Measurements from ENCODE around the gene URB2. TPM values are rescaled to one million over a fixed set of nuclear protein-coding genes. Genes with fewer than 3 reads are reported as not detected.

Gene URB2
- total RNA-seq, 4 donors from 2014 or later: 8.5 to 60.2 (median 17.1) TPM

DNA sequence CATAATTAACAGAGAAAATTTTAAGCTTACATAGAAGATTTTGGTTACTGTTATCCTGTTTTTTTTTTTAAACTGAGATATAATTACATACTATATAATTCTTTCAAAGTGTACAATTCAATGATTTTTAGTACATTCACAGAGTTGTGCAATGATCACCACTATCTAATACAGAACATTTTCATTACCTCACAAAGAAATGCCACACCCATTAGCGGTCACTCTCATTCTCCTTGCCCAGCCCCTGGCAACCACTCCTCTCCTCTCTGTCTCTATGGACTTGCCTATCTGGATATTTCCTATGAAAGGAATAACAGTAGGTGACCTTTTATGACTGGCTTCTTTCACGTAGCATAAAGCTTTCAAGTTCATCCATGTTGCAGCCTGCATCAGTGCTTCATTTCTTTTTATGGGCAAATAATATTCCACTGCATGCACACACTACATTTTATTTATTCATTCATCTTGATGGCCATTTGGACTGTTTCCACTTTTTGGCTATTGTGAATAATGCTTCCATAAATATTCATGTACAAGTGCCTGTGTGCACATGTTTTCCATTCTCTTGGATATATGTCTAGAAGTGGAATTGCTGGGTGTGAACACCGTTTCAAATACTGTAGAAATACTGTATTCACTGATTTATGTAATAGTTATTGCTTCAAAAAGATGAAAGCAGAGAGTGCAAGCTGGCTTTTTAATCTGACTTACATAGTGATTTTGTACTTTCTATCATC, 26.7 kb upstream of the URB2 start:
- no peak for ATAC-seq (ENCODE audit: low FRiP score)
- TF ChIP-seq, protein P1, sequence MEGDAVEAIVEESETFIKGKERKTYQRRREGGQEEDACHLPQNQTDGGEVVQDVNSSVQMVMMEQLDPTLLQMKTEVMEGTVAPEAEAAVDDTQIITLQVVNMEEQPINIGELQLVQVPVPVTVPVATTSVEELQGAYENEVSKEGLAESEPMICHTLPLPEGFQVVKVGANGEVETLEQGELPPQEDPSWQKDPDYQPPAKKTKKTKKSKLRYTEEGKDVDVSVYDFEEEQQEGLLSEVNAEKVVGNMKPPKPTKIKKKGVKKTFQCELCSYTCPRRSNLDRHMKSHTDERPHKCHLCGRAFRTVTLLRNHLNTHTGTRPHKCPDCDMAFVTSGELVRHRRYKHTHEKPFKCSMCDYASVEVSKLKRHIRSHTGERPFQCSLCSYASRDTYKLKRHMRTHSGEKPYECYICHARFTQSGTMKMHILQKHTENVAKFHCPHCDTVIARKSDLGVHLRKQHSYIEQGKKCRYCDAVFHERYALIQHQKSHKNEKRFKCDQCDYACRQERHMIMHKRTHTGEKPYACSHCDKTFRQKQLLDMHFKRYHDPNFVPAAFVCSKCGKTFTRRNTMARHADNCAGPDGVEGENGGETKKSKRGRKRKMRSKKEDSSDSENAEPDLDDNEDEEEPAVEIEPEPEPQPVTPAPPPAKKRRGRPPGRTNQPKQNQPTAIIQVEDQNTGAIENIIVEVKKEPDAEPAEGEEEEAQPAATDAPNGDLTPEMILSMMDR (IDR thresholded peaks at IDR 0.05): no peak
- DNase-seq (ENCODE audit: low spot score): no peak

DNA sequence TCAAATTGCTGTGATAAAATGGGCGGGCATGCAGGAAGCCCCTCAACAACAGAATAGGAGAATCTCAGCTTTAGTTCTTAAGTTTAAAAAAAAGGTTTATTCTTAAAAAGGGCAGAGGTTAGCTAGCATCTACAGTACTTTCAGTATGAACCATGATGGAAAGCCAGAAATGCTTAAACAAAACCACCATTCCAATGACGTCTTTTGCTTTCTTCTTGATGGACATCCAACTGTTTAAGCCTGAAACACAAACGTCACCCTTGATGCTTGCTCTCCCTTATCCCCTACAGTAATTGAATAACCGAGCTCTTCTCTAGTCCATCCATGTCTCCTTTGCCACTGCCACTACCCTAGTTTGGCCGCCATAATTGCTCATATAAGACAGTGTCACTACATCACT, 25.8 kb upstream of the URB2 start:
- ATAC-seq (ENCODE audit: low FRiP score) (no peak), DNase-seq (ENCODE audit: low spot score) (no peak)
- TF ChIP-seq, protein P1 (IDR thresholded peaks at IDR 0.05): no peak

- ATAC-seq (ENCODE audit: low FRiP score): no peak
- TF ChIP-seq, protein P1 (IDR thresholded peaks at IDR 0.05): no peak
- DNase-seq (ENCODE audit: low spot score): no peak
These were observed 22.6 kb upstream of the URB2 start for GRCh38 chr1:229603371-229604005.

GRCh38 chr1:229607370-229607769, 18.7 kb upstream of the URB2 start:
- DNase-seq (ENCODE audit: low spot score): no peak
- ATAC-seq (ENCODE audit: low FRiP score): no peak
- TF ChIP-seq, protein P1 (IDR thresholded peaks at IDR 0.05): no peak

GRCh38 chr1:229608590-229608989, 17.5 kb upstream of the URB2 start:
- TF ChIP-seq, protein P1 (IDR thresholded peaks at IDR 0.05): no peak
- no peak for DNase-seq (ENCODE audit: low spot score)
- no peak for ATAC-seq (ENCODE audit: low FRiP score)

DNA sequence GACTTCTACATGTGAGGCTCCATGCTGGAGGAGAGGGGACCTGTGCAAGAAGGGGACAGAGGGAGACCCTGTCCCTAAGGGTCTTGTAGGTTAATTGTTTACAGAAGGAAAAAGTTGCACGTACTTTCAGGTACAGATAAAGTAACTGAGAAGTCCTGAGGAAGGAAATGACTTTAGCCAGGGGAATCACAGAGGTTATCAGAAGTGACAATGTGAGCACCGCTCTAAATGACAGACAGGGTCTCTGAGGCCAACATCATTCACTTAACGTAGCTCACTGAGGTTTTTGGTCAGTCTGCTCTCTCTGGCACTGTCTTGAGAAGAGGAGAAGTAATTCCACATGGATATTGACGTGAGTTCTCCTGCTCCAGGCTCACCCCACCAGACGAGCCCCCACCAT, 12.1 kb upstream of the URB2 start:
- TF ChIP-seq, protein P1 (IDR thresholded peaks at IDR 0.05): no peak
- ATAC-seq (ENCODE audit: low FRiP score): no peak

DNA sequence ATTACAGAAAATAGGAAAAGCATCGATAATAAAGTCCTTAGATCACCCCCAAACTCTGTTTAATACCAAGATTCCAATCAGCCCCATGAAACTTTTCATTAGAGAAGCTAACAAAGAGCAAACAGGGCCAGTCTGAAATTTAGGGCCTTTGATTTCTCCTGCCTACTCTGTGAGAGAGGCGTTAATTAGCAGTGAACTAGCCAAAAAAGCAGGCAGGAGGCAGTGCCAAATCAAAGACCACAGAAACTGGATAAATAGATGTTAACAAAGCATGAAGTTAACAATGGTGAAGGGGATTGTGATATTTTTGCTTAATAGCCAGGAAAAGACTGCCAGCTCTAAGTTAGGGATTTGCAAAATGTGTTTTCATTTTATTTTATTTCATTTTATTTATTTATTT, 11.3 kb upstream of the URB2 start:
- TF ChIP-seq, protein P1 (IDR thresholded peaks at IDR 0.05): no peak
- DNase-seq (ENCODE audit: low spot score) (no peak), ATAC-seq (ENCODE audit: low FRiP score) (no peak)

More for the DNA sequence above, 12.1 kb upstream of the URB2 start:
- no peak for DNase-seq (ENCODE audit: low spot score)

Measured in omental fat pad (tissue), 4 donors.